C4-2B (cell line): Measurements from ENCODE around the gene CIBAR2.

Experiments
- H3K27ac ChIP-seq: fragments of 450-650 bp; 2 replicates; pipeline ENCODE4 v1.5.1; 2017
- CTCF ChIP-seq: fragments of 450-650 bp; conservative IDR thresholded peaks from 2 replicates; pipeline ENCODE4 v1.5.1; 2017; ENCODE audit warnings: mild to moderate bottlenecking
- ZFX ChIP-seq: fragments of 450-650 bp; IDR thresholded peaks from 2 replicates; pipeline ENCODE4 v1.6.1; 2017

CIBAR2 gene

DNA sequence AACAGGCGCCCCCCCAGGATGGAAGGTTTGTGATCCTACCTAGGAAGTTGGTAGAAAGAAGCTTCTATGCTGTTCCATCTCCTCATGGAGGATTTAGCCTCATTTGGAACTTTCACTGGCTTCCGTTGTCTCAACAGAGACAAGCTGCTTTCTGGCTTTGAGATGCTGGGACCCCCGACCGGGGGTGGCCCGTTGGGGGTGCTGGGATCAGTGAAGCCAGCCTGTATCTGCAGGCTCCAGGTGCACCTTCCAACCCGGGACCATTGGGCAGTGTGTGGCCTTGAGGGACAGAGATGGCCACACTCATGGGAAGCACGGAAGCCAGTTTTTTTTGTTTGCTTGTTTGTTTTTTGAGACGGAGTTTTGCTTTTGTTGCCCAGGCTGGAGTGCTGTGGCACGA is 15.4 kb downstream of the CIBAR2 start:
- TF ChIP-seq CTCF (no peak), ZFX (no peak)
- H3K27ac ChIP-seq, result no peak overlapping the region

- no peak overlapping the region for H3K27ac ChIP-seq
- TF ChIP-seq ZFX, result no peak
- no peak for TF ChIP-seq CTCF
Measured at GRCh38 chr16:85094812-85095211, 17.5 kb downstream of the CIBAR2 start.

GRCh38 chr16:85094176-85094805 is 18.0 kb downstream of the CIBAR2 start:
- H3K27ac ChIP-seq, result no peak overlapping the region
- no peak for TF ChIP-seq CTCF
- TF ChIP-seq ZFX, result no peak

DNA sequence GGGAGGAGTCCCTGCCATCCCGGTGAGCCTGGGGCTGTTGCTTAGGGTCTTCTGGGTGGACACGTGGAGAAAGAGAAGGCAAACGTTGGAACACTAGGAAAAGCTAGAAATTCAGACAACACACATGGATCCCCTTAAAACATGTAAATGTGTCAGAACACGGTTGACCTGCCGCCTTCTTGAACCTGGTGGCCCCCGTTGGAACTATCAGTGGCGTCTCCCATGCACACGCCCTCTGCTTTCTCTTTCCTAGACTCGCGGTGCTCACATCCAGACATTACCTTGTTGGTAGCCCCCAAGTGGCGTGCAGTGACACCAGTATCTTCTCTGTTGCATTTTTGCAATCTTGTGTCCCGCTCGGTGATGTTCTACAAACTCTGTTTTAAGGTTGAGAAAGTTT is 18.6 kb downstream of the CIBAR2 start:
- no peak for TF ChIP-seq ZFX
- TF ChIP-seq CTCF, result no peak
- H3K27ac ChIP-seq, result no peak overlapping the region

DNA sequence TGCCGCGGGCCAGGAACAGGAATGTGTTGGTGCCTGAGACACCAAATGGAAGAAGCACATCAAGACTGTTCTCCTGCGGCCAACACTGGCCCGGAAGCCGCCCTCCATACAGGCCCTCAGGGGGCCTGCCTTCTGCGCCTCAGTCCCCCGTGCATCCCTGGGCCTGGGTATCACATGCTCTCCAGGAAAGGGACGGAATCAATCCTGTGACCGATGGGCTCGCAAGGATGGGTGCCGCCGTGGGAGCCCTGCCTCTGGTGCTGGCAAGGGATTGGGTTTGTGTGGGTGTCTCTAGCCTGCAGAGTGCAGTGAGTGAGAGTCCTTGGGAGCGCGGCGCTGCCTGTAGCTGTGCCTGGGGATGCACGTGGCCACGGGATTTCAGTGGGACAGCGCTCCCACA is 19.4 kb downstream of the CIBAR2 start:
- no peak overlapping the region for H3K27ac ChIP-seq
- TF ChIP-seq ZFX (no peak), CTCF (no peak)

DNA sequence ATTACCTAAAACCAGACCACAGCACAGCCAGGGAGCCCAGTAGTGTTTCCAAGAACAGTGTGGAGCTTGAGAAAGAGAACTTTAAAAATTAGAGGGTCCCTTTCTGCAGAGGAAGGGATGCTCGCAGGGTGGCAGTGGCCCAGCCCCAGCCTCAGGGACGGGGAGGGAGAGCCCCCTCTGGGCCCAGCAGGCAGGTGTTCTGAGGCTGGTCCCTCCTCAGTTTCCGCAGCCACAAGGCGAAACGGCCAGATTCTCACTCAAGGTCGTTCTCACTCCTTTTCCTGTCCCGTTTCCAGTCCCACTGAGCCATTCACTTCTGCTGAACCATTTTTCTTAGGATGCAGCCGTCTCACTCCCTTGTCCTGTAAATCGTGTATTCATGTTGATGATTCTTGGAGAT is 20.0 kb downstream of the CIBAR2 start:
- no peak for TF ChIP-seq ZFX
- no peak for TF ChIP-seq CTCF
- no peak overlapping the region for H3K27ac ChIP-seq

DNA sequence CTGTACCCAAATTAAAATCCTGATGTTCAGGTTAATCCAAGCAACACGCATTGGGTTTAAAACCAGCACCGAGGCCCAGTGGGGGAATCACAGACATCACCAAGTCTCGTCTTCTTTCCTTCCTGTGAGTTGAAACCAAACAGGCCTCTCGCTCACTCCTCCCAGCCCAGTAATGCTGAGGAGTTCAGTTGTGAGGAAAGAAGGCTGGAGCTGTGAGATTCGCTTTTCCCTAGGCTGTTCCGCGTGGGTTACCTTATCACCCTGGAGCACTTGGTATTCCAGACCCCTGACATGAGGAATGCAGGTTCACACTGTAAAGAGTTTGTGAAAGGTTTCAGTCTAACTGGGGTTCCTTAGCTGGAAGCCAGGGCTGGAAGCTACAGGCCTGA is 20.8 kb downstream of the CIBAR2 start:
- H3K27ac ChIP-seq, result no peak overlapping the region

More for the DNA sequence above, 20.8 kb downstream of the CIBAR2 start:
- TF ChIP-seq ZFX, result no peak
- no peak for TF ChIP-seq CTCF
